ENCODE measurements around the gene PPP1R1A.

- TF ChIP-seq POLR2A (IDR thresholded peaks at IDR 0.05) (no peak), CTCF (IDR thresholded peaks at IDR 0.05 in 8 of 11, conservative IDR thresholded peaks at IDR 0.05 in 3 of 11) (no peak)
These were observed 43.7 kb downstream of the PPP1R1A start for GRCh38 chr12:54544743-54545142.
